WTC11 (cell line): ENCODE results near the gene IL10RA. TPM values are rescaled to one million over a fixed set of nuclear protein-coding genes. Genes with fewer than 3 reads are reported as not detected.

Source experiments
- ATAC-seq: fragments of 200-7000 bp; cut with Tn5 transposase; 2 replicates; pipeline ENCODE4 v1.10.0; 2021; ENCODE audit warnings: mild to moderate bottlenecking, moderate library complexity
- CTCF ChIA-PET: fragments of 300-600 bp; sonication (Branson Sonifier 250); formaldehyde crosslinking; loops from one replicate; lab custom pipeline; 2021; ENCODE audit warnings: antibody characterized with exemption; lab: Charles Lee
- POLR2A ChIA-PET: fragments of 350-600 bp; sonication (Branson Sonifier 250); formaldehyde crosslinking; loops from one replicate; lab custom pipeline; 2021; ENCODE audit warnings: antibody characterized with exemption; lab: Charles Lee
- DNase-seq: peaks from one replicate; pipeline ENCODE4 v3.0.0; 2021; ENCODE audit warnings: low spot score
- H3K27ac Mint-ChIP-seq: 2 replicates; pipeline ENCODE4 v1.8.0; 2021; ENCODE audit warnings: mixed read lengths
- H3K27me3 Mint-ChIP-seq: 2 replicates; pipeline ENCODE4 v1.8.0; 2021; ENCODE audit warnings: low read depth, mild to moderate bottlenecking, moderate library complexity, mixed read lengths
- H3K36me3 Mint-ChIP-seq: 2 replicates; pipeline ENCODE4 v1.8.0; 2021; ENCODE audit warnings: mixed read lengths
- H3K4me1 Mint-ChIP-seq: 2 replicates; pipeline ENCODE4 v1.8.0; 2022; ENCODE audit warnings: mixed read lengths
- H3K4me3 Mint-ChIP-seq: 2 replicates; pipeline ENCODE4 v1.8.0; 2021; ENCODE audit warnings: mild to moderate bottlenecking, moderate library complexity, mixed read lengths
- H3K9me3 Mint-ChIP-seq: 2 replicates; pipeline ENCODE4 v1.8.0; 2021; ENCODE audit warnings: mixed read lengths
- ATF1 ChIP-seq: sonication (generic); formaldehyde crosslinking; IDR thresholded peaks from 2 replicates; pipeline ENCODE4 v1.8.1; 2023; ENCODE audit warnings: mild to moderate bottlenecking, moderate library complexity, missing genetic modification reagents
- CBFB ChIP-seq: sonication (generic); formaldehyde crosslinking; IDR thresholded peaks from 2 replicates; pipeline ENCODE4 v1.8.1; 2022; ENCODE audit warnings: mild to moderate bottlenecking, low read depth, missing genetic modification reagents
- CREM ChIP-seq: sonication (generic); formaldehyde crosslinking; IDR thresholded peaks from 2 replicates; pipeline ENCODE4 v1.8.1; 2022; ENCODE audit warnings: mild to moderate bottlenecking, missing genetic modification reagents, moderate library complexity
- FOXJ3 ChIP-seq: sonication (generic); formaldehyde crosslinking; IDR thresholded peaks from 2 replicates; pipeline ENCODE4 v1.9.0; 2021; ENCODE audit warnings: missing genetic modification reagents, mild to moderate bottlenecking, borderline replicate concordance
- JAZF1 ChIP-seq: fragments of 250-450 bp; sonication (Bioruptor Pico); IDR thresholded peaks from 2 replicates; pipeline ENCODE4 v1.9.0; 2021; ENCODE audit warnings: moderate library complexity, mild to moderate bottlenecking, inconsistent platforms
- KAT7 ChIP-seq: sonication (generic); formaldehyde crosslinking; IDR thresholded peaks from 2 replicates; pipeline ENCODE4 v1.8.1; 2023; ENCODE audit warnings: missing genetic modification reagents, mild to moderate bottlenecking, borderline replicate concordance
- NFE2L1 ChIP-seq: sonication (generic); formaldehyde crosslinking; IDR thresholded peaks from 2 replicates; pipeline ENCODE4 v1.8.1; 2023; ENCODE audit warnings: missing genetic modification reagents
- NR2C2 ChIP-seq: sonication (generic); formaldehyde crosslinking; IDR thresholded peaks from 2 replicates; pipeline ENCODE4 v1.8.0; 2022; ENCODE audit warnings: mild to moderate bottlenecking, missing genetic modification reagents
- NR3C1 ChIP-seq: sonication (generic); formaldehyde crosslinking; conservative IDR thresholded peaks from 2 replicates; pipeline ENCODE4 v1.8.1; 2023; ENCODE audit warnings: low read depth, mild to moderate bottlenecking, missing genetic modification reagents
- SMAD4 ChIP-seq: sonication (generic); formaldehyde crosslinking; IDR thresholded peaks from 2 replicates; pipeline ENCODE4 v1.8.0; 2022; ENCODE audit warnings: mild to moderate bottlenecking, missing genetic modification reagents
- SP1 ChIP-seq: sonication (generic); formaldehyde crosslinking; conservative IDR thresholded peaks from 2 replicates; pipeline ENCODE4 v1.8.1; 2022; ENCODE audit warnings: missing genetic modification reagents
- TP53 ChIP-seq: sonication (generic); formaldehyde crosslinking; IDR thresholded peaks from 2 replicates; pipeline ENCODE4 v1.8.1; 2023; ENCODE audit warnings: mild to moderate bottlenecking, missing genetic modification reagents
- ZNF121 ChIP-seq: sonication (generic); formaldehyde crosslinking; IDR thresholded peaks from 2 replicates; pipeline ENCODE4 v1.8.0; 2023; ENCODE audit warnings: missing genetic modification reagents
- ZNF423 ChIP-seq: fragments of 250-450 bp; sonication (Bioruptor Pico); IDR thresholded peaks from 2 replicates; pipeline ENCODE4 v2.1.2; 2022; ENCODE audit warnings: mild to moderate bottlenecking, moderate library complexity
- total RNA-seq: library from RNA; stranded (reverse); gene quantifications from 3 replicates; pipeline ENCODE4 v1.2.3, GENCODE V29; 2021
- TF ChIP-seq, protein P1 (sequence below): sonication (generic); formaldehyde crosslinking; IDR thresholded peaks from 2 replicates; pipeline ENCODE4 v1.8.0; 2022; ENCODE audit warnings: missing genetic modification reagents
- TF ChIP-seq, protein P2 (sequence below): sonication (generic); formaldehyde crosslinking; conservative IDR thresholded peaks from 2 replicates; pipeline ENCODE4 v1.8.1; 2022; ENCODE audit warnings: mild to moderate bottlenecking, missing genetic modification reagents
- TF ChIP-seq, protein P3 (sequence below): fragments of 250-450 bp; sonication (Bioruptor Pico); IDR thresholded peaks from 2 replicates; pipeline ENCODE4 v2.1.2; 2022; ENCODE audit warnings: mild to moderate bottlenecking, moderate library complexity
- TF ChIP-seq, protein P4 (sequence below): sonication (generic); formaldehyde crosslinking; IDR thresholded peaks from 2 replicates; pipeline ENCODE4 v1.8.1; 2023; ENCODE audit warnings: mild to moderate bottlenecking, missing genetic modification reagents, moderate library complexity
- TF ChIP-seq, protein P5 (sequence below): sonication (generic); formaldehyde crosslinking; IDR thresholded peaks from 2 replicates; pipeline ENCODE4 v1.8.1; 2023; ENCODE audit warnings: mild to moderate bottlenecking, missing genetic modification reagents, borderline replicate concordance
- TF ChIP-seq, protein P6 (sequence below): sonication (generic); formaldehyde crosslinking; IDR thresholded peaks from 2 replicates; pipeline ENCODE4 v1.8.0; 2022; ENCODE audit warnings: mild to moderate bottlenecking, missing genetic modification reagents

The IL10RA gene
- total RNA-seq, 1 experiment from 2014 or later: 0.74 TPM

DNA sequence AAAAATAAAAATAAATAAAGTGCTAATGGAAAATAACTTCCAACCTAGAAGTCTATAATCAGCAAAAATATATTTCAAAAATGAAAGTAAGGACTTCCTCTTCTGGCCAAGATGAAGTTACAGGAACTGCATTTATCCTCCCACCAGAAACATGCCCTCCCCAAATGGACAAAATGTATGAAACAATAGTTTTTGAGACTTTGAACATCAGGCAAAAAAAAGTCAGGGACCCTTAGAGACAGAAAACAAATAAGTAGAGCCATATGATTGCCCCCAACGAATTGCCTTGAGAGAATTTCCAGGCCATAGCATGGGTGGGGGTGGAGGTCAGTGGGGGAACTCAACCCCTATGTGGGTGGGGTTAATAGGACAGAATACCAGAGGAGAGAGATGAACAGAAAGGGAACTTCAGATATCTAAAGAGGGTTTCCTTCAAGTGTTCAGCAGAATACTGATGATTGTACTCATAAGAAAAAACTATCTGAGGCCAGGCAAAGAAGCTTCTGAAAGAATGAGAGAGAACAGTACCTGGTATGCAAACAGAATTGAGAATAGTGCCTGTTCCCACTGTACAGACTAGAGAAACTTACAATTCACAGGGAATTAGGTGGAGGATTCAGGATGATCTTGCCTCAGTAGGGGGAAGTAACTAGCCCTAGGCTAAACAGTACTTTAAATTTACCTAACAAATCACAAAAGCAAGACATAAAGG lies 26.6 kb upstream of the IL10RA start (continued):
- TF ChIP-seq, protein P1, sequence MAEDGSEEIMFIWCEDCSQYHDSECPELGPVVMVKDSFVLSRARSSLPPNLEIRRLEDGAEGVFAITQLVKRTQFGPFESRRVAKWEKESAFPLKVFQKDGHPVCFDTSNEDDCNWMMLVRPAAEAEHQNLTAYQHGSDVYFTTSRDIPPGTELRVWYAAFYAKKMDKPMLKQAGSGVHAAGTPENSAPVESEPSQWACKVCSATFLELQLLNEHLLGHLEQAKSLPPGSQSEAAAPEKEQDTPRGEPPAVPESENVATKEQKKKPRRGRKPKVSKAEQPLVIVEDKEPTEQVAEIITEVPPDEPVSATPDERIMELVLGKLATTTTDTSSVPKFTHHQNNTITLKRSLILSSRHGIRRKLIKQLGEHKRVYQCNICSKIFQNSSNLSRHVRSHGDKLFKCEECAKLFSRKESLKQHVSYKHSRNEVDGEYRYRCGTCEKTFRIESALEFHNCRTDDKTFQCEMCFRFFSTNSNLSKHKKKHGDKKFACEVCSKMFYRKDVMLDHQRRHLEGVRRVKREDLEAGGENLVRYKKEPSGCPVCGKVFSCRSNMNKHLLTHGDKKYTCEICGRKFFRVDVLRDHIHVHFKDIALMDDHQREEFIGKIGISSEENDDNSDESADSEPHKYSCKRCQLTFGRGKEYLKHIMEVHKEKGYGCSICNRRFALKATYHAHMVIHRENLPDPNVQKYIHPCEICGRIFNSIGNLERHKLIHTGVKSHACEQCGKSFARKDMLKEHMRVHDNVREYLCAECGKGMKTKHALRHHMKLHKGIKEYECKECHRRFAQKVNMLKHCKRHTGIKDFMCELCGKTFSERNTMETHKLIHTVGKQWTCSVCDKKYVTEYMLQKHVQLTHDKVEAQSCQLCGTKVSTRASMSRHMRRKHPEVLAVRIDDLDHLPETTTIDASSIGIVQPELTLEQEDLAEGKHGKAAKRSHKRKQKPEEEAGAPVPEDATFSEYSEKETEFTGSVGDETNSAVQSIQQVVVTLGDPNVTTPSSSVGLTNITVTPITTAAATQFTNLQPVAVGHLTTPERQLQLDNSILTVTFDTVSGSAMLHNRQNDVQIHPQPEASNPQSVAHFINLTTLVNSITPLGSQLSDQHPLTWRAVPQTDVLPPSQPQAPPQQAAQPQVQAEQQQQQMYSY (CRISPR knock-in tag): no peak
- TF ChIP-seq, protein P2, sequence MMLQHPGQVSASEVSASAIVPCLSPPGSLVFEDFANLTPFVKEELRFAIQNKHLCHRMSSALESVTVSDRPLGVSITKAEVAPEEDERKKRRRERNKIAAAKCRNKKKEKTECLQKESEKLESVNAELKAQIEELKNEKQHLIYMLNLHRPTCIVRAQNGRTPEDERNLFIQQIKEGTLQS: no peak
- TF ChIP-seq SP1 (CRISPR knock-in tag): no peak
- TF ChIP-seq ZNF423: no peak
- TF ChIP-seq ATF1 (CRISPR knock-in tag): no peak
- TF ChIP-seq NR3C1 (CRISPR knock-in tag): no peak
- TF ChIP-seq, protein P3, sequence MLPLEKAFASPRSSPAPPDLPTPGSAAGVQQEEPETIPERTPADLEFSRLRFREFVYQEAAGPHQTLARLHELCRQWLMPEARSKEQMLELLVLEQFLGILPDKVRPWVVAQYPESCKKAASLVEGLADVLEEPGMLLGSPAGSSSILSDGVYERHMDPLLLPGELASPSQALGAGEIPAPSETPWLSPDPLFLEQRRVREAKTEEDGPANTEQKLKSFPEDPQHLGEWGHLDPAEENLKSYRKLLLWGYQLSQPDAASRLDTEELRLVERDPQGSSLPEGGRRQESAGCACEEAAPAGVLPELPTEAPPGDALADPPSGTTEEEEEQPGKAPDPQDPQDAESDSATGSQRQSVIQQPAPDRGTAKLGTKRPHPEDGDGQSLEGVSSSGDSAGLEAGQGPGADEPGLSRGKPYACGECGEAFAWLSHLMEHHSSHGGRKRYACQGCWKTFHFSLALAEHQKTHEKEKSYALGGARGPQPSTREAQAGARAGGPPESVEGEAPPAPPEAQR (CRISPR knock-in tag): no peak
- TF ChIP-seq TP53 (CRISPR knock-in tag): no peak

DNA sequence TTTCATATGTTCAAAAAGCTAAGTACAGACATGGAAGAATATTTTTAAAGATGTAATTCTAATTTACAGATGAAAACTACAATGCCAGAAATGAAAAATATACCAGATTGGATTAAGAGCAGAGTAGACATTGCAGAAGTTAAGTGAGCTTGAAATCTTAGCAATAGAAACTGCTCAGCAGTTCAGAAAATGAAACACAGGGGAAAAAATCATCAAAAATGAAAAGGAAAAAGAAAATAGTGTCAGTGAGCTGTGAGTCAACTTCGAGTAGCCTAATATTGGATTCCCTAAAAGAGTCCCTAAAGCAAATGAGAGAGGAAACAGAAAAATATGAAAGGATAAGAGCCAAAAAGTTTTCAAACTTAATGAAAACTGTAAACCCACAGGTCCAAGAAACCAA lies 25.8 kb upstream of the IL10RA start:
- peaks cover 3% of the 10 kb centered on the region; the same call in 1 of the 2 replicates for H3K4me1 Mint-ChIP-seq
- H3K36me3 Mint-ChIP-seq: no peaks in the 10 kb centered on the region
- ATAC-seq (no peak), DNase-seq (no peak)
- POLR2A ChIA-PET: no interaction called here
- no peaks in the 10 kb centered on the region for H3K27me3 Mint-ChIP-seq
- H3K4me3 Mint-ChIP-seq: no peak overlapping the region
- H3K27ac Mint-ChIP-seq: no peak overlapping the region
- CTCF ChIA-PET: interaction anchor here (0.9 to 1.5 kb wide), 2 partner anchors 14 to 152 kb away, joined by 3 read pairs; no protein-coding TSS in a partner anchor
- H3K9me3 Mint-ChIP-seq: peaks cover 6% of the 10 kb centered on the region; the same call in 1 of the 2 replicates
- TF ChIP-seq CBFB (no peak), NFE2L1 (no peak), NR2C2 (CRISPR knock-in tag) (no peak), FOXJ3 (CRISPR knock-in tag) (no peak), CREM (no peak), SMAD4 (no peak), TP53 (CRISPR knock-in tag) (no peak), ZNF121 (no peak), KAT7 (CRISPR knock-in tag) (no peak), JAZF1 (no peak)
- TF ChIP-seq, protein P4, sequence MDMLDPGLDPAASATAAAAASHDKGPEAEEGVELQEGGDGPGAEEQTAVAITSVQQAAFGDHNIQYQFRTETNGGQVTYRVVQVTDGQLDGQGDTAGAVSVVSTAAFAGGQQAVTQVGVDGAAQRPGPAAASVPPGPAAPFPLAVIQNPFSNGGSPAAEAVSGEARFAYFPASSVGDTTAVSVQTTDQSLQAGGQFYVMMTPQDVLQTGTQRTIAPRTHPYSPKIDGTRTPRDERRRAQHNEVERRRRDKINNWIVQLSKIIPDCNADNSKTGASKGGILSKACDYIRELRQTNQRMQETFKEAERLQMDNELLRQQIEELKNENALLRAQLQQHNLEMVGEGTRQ (CRISPR knock-in tag): no peak
- TF ChIP-seq, protein P5, sequence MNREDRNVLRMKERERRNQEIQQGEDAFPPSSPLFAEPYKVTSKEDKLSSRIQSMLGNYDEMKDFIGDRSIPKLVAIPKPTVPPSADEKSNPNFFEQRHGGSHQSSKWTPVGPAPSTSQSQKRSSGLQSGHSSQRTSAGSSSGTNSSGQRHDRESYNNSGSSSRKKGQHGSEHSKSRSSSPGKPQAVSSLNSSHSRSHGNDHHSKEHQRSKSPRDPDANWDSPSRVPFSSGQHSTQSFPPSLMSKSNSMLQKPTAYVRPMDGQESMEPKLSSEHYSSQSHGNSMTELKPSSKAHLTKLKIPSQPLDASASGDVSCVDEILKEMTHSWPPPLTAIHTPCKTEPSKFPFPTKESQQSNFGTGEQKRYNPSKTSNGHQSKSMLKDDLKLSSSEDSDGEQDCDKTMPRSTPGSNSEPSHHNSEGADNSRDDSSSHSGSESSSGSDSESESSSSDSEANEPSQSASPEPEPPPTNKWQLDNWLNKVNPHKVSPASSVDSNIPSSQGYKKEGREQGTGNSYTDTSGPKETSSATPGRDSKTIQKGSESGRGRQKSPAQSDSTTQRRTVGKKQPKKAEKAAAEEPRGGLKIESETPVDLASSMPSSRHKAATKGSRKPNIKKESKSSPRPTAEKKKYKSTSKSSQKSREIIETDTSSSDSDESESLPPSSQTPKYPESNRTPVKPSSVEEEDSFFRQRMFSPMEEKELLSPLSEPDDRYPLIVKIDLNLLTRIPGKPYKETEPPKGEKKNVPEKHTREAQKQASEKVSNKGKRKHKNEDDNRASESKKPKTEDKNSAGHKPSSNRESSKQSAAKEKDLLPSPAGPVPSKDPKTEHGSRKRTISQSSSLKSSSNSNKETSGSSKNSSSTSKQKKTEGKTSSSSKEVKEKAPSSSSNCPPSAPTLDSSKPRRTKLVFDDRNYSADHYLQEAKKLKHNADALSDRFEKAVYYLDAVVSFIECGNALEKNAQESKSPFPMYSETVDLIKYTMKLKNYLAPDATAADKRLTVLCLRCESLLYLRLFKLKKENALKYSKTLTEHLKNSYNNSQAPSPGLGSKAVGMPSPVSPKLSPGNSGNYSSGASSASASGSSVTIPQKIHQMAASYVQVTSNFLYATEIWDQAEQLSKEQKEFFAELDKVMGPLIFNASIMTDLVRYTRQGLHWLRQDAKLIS (CRISPR knock-in tag): no peak
- TF ChIP-seq, protein P1 (CRISPR knock-in tag): no peak
- TF ChIP-seq, protein P6, sequence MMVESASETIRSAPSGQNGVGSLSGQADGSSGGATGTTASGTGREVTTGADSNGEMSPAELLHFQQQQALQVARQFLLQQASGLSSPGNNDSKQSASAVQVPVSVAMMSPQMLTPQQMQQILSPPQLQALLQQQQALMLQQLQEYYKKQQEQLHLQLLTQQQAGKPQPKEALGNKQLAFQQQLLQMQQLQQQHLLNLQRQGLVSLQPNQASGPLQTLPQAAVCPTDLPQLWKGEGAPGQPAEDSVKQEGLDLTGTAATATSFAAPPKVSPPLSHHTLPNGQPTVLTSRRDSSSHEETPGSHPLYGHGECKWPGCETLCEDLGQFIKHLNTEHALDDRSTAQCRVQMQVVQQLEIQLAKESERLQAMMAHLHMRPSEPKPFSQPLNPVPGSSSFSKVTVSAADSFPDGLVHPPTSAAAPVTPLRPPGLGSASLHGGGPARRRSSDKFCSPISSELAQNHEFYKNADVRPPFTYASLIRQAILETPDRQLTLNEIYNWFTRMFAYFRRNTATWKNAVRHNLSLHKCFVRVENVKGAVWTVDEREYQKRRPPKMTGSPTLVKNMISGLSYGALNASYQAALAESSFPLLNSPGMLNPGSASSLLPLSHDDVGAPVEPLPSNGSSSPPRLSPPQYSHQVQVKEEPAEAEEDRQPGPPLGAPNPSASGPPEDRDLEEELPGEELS (CRISPR knock-in tag): no peak
